ENCODE results near the gene PALMD. TPM values are rescaled to one million over a fixed set of nuclear protein-coding genes. Genes with fewer than 3 reads are reported as not detected.

Gene PALMD
- total RNA-seq, 1 donor from 2014 or later = not detected

DNA sequence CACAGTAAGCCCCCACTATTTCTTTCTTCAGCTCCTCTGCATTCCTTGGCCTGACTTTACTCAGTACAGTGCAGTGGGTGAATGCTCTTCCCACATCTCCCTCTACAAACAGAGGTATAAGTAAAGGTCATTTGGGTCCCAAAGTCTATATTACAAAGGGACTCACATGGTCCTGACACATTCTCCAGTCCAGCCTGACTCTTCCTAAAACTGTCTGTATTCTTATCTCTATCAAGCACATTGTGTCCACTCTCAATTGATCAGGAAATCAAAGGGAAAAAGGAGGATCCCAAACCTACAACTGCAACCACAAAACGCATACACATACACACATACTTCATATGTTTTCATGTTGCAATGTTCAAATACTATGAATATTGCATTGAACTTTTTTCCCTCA lies 71.1 kb downstream of the PALMD start:
- Mint-ChIP-seq H3K4me3 (no peak overlapping the region), H3K9me3 (no peaks in the 10 kb centered on the region), H3K36me3 (no peaks in the 10 kb centered on the region), H3K4me1 (no peaks in the 10 kb centered on the region), H3K27me3 (ENCODE audit: insufficient read depth, low read depth) (no peaks in the 10 kb centered on the region), H3K27ac (no peak overlapping the region)
- H3K79me2 ChIP-seq (ENCODE audit: low read depth) = no peaks in the 10 kb centered on the region
- H3K9ac ChIP-seq = no peak overlapping the region
- H3K4me2 ChIP-seq = no peak overlapping the region
- H3K27me3 ChIP-seq = no peaks in the 10 kb centered on the region
- no peak for DNase-seq (ENCODE audit: low spot score)
- no peaks in the 10 kb centered on the region for H3K4me1 ChIP-seq
- no peak overlapping the region for H3K27ac ChIP-seq
- no peak overlapping the region for H3K4me3 ChIP-seq
- TF ChIP-seq, protein P1, sequence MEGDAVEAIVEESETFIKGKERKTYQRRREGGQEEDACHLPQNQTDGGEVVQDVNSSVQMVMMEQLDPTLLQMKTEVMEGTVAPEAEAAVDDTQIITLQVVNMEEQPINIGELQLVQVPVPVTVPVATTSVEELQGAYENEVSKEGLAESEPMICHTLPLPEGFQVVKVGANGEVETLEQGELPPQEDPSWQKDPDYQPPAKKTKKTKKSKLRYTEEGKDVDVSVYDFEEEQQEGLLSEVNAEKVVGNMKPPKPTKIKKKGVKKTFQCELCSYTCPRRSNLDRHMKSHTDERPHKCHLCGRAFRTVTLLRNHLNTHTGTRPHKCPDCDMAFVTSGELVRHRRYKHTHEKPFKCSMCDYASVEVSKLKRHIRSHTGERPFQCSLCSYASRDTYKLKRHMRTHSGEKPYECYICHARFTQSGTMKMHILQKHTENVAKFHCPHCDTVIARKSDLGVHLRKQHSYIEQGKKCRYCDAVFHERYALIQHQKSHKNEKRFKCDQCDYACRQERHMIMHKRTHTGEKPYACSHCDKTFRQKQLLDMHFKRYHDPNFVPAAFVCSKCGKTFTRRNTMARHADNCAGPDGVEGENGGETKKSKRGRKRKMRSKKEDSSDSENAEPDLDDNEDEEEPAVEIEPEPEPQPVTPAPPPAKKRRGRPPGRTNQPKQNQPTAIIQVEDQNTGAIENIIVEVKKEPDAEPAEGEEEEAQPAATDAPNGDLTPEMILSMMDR (IDR thresholded peaks at IDR 0.05) = no peak
- TF ChIP-seq EZH2 (IDR thresholded peaks at IDR 0.05) = no peak
- TF ChIP-seq EZH2phosphoT487 (IDR thresholded peaks at IDR 0.05) = no peak
- H4K20me1 ChIP-seq (ENCODE audit: low read depth) = no peaks in the 10 kb centered on the region
- H3K9me3 ChIP-seq (ENCODE audit: low read depth) = no peaks in the 10 kb centered on the region
- H3F3A ChIP-seq (ENCODE audit: low read depth) = no peaks in the 10 kb centered on the region
- H3K36me3 ChIP-seq = no peaks in the 10 kb centered on the region
- no peak overlapping the region for H2AFZ ChIP-seq (replicated peaks)

DNA sequence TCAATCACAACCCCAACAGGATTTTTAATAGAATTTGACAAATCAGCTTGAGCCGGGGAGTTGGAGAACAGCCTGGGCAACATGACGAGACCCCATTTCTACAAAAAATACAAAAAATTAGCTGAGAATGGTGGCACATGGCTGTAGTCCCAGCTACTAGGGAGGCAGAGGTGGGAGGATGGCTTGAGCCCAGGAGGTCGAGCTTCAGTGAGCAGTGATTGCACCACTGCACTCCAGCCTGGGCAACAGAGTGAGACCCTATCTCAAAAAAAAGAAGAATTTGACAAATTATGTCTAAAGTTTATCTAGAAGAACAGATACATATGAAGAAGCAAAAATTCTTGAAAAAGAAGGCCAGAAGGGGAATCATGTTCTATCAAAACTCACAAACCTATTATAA lies 77.3 kb downstream of the PALMD start:
- H3K4me3 Mint-ChIP-seq = no peak overlapping the region
- no peaks in the 10 kb centered on the region for H3K36me3 Mint-ChIP-seq
- TF ChIP-seq, protein P1 (IDR thresholded peaks at IDR 0.05) = no peak
- TF ChIP-seq EZH2phosphoT487 (IDR thresholded peaks at IDR 0.05) (no peak), EZH2 (IDR thresholded peaks at IDR 0.05) (no peak)

DNA sequence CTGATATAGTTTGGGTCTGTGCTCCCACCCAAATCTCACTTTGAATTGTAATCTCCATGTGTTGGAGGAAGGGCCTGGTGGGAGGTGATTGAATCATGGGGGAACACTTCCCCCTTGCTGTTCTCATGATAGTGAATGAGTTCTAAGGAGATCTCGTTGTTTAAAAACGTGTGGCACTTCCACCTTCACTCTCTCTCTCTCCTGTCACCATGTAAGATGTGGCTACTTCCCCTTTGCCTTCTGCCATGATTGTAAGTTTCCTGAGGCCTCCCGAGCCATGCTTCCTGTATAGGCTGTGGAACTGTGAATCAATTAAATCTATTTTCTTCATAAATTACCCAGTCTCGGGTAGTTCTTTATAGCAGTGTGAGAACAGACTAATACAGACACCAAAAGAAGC lies 80.1 kb downstream of the PALMD start:
- H3K4me1 Mint-ChIP-seq = peaks cover 19% of the 10 kb centered on the region
- Histone ChIP-seq H3K4me3 (no peak overlapping the region), H2AFZ (replicated peaks) (no peak overlapping the region), H3K9me3 (ENCODE audit: low read depth) (no peaks in the 10 kb centered on the region), H3K36me3 (no peaks in the 10 kb centered on the region), H4K20me1 (ENCODE audit: low read depth) (no peaks in the 10 kb centered on the region), H3K9ac (no peak overlapping the region), H3K4me1 (peaks cover 15% of the 10 kb centered on the region), H3K27me3 (no peaks in the 10 kb centered on the region), H3K79me2 (ENCODE audit: low read depth) (no peaks in the 10 kb centered on the region), H3F3A (ENCODE audit: low read depth) (no peaks in the 10 kb centered on the region), H3K27ac (no peak overlapping the region), H3K4me2 (no peak overlapping the region)
- H3K27ac Mint-ChIP-seq = peak overlapping the region; percentile 26
- DNase-seq (ENCODE audit: low spot score) = no peak
- H3K9me3 Mint-ChIP-seq = no peaks in the 10 kb centered on the region
- TF ChIP-seq EZH2 (IDR thresholded peaks at IDR 0.05) (no peak), EZH2phosphoT487 (IDR thresholded peaks at IDR 0.05) (no peak)
- TF ChIP-seq, protein P1 (IDR thresholded peaks at IDR 0.05) = no peak
- no peak overlapping the region for H3K4me3 Mint-ChIP-seq
- H3K27me3 Mint-ChIP-seq (ENCODE audit: insufficient read depth, low read depth) = no peaks in the 10 kb centered on the region
- no peaks in the 10 kb centered on the region for H3K36me3 Mint-ChIP-seq

More for the DNA sequence above, 77.3 kb downstream of the PALMD start:
- no peaks in the 10 kb centered on the region for H3K79me2 ChIP-seq (ENCODE audit: low read depth)
- H2AFZ ChIP-seq (replicated peaks) = no peak overlapping the region
- H3K9me3 Mint-ChIP-seq = no peaks in the 10 kb centered on the region
- no peaks in the 10 kb centered on the region for H3K9me3 ChIP-seq (ENCODE audit: low read depth)
- H3K27me3 Mint-ChIP-seq (ENCODE audit: insufficient read depth, low read depth) = no peaks in the 10 kb centered on the region
- peaks cover 15% of the 10 kb centered on the region for H3K4me1 ChIP-seq
- no peak overlapping the region for H3K27ac Mint-ChIP-seq
- no peaks in the 10 kb centered on the region for H3K36me3 ChIP-seq
- H4K20me1 ChIP-seq (ENCODE audit: low read depth) = no peaks in the 10 kb centered on the region
- H3K4me1 Mint-ChIP-seq = peaks cover 15% of the 10 kb centered on the region
- no peak overlapping the region for H3K9ac ChIP-seq
- DNase-seq (ENCODE audit: low spot score) = no peak
- H3K27ac ChIP-seq = no peak overlapping the region
- no peaks in the 10 kb centered on the region for H3K27me3 ChIP-seq
- no peak overlapping the region for H3K4me2 ChIP-seq
- H3K4me3 ChIP-seq = no peak overlapping the region
- no peaks in the 10 kb centered on the region for H3F3A ChIP-seq (ENCODE audit: low read depth)

Measured in neural progenitor cell (in vitro differentiated cells).